ENCODE measurements around the gene S100B. TPM values are rescaled to one million over a fixed set of nuclear protein-coding genes. Genes with fewer than 3 reads are reported as not detected.
A peak's percentile ranks its signal among the peaks of the same experiment; 100 is the strongest.
"Not testable (repeated sequence)": the region's sequence is repeated elsewhere in the genome, so short reads cannot be mapped to it uniquely, and the experiment has no call there.

S100B gene
- total RNA-seq, 1 donor from 2014 or later = not detected

GRCh38 chr21:46635324-46636180, 30.7 kb upstream of the S100B start, which contains the start of gene PRMT2:
TSS of gene PRMT2 (plus strand) at chr21:46635674. CDS start at chr21:46636952, 1,278 bp downstream.
- peak within 1 kb of the TSS; percentile 93 for H3K27ac Mint-ChIP-seq (ENCODE audit: unreplicated experiment)
- peaks cover 2% of the 10 kb centered on the region for H3K27me3 Mint-ChIP-seq (ENCODE audit: unreplicated experiment)

GRCh38 chr21:46634966-46635323, 30.1 kb upstream of the S100B start:
- H3K4me3 Mint-ChIP-seq (ENCODE audit: unreplicated experiment) = peak overlapping the region; percentile 92
- peaks cover 18% of the 10 kb centered on the region for H3K4me1 Mint-ChIP-seq (ENCODE audit: low read depth, unreplicated experiment)
- H3K9me3 Mint-ChIP-seq (ENCODE audit: unreplicated experiment) = peaks cover 9% of the 10 kb centered on the region
- peaks cover 4% of the 10 kb centered on the region for H3K36me3 Mint-ChIP-seq (ENCODE audit: unreplicated experiment)
- no peak for TF ChIP-seq CTCF (IDR thresholded peaks at IDR 0.05; ENCODE audit: partially characterized antibody, unreplicated experiment)
- peak overlapping the region; percentile 93 for H3K27ac Mint-ChIP-seq (ENCODE audit: unreplicated experiment)
- peaks cover 2% of the 10 kb centered on the region for H3K27me3 Mint-ChIP-seq (ENCODE audit: unreplicated experiment)
- no peak for DNase-seq

More at GRCh38 chr21:46635324-46636180, 30.7 kb upstream of the S100B start, which contains the start of gene PRMT2:
- DNase-seq = peak; percentile 99
- peaks cover 9% of the 10 kb centered on the region for H3K9me3 Mint-ChIP-seq (ENCODE audit: unreplicated experiment)
- H3K36me3 Mint-ChIP-seq (ENCODE audit: unreplicated experiment) = peaks cover 4% of the 10 kb centered on the region
- H3K4me3 Mint-ChIP-seq (ENCODE audit: unreplicated experiment) = peak within 1 kb of the TSS; percentile 92
- TF ChIP-seq CTCF (IDR thresholded peaks at IDR 0.05; ENCODE audit: partially characterized antibody, unreplicated experiment) = no peak
- peaks cover 18% of the 10 kb centered on the region for H3K4me1 Mint-ChIP-seq (ENCODE audit: low read depth, unreplicated experiment)

GRCh38 chr21:46634427-46634826, 29.5 kb upstream of the S100B start:
- H3K27me3 Mint-ChIP-seq (ENCODE audit: unreplicated experiment) = peaks cover 2% of the 10 kb centered on the region
- H3K27ac Mint-ChIP-seq (ENCODE audit: unreplicated experiment) = peak overlapping the region; percentile 93
- no peak for TF ChIP-seq CTCF (IDR thresholded peaks at IDR 0.05; ENCODE audit: partially characterized antibody, unreplicated experiment)
- peaks cover 9% of the 10 kb centered on the region for H3K9me3 Mint-ChIP-seq (ENCODE audit: unreplicated experiment)
- H3K4me3 Mint-ChIP-seq (ENCODE audit: unreplicated experiment) = peak overlapping the region; percentile 92
- peaks cover 4% of the 10 kb centered on the region for H3K36me3 Mint-ChIP-seq (ENCODE audit: unreplicated experiment)
- DNase-seq = no peak
- peaks cover 15% of the 10 kb centered on the region for H3K4me1 Mint-ChIP-seq (ENCODE audit: low read depth, unreplicated experiment)

GRCh38 chr21:46633566-46633965, 28.7 kb upstream of the S100B start:
- TF ChIP-seq CTCF (IDR thresholded peaks at IDR 0.05; ENCODE audit: partially characterized antibody, unreplicated experiment) = no peak
- no peak overlapping the region for H3K4me3 Mint-ChIP-seq (ENCODE audit: unreplicated experiment)
- no peak for DNase-seq
- H3K27me3 Mint-ChIP-seq (ENCODE audit: unreplicated experiment) = peaks cover 2% of the 10 kb centered on the region
- H3K36me3 Mint-ChIP-seq (ENCODE audit: unreplicated experiment) = peaks cover 4% of the 10 kb centered on the region
- peaks cover 15% of the 10 kb centered on the region for H3K4me1 Mint-ChIP-seq (ENCODE audit: low read depth, unreplicated experiment)
- no peak overlapping the region for H3K27ac Mint-ChIP-seq (ENCODE audit: unreplicated experiment)
- peaks cover 9% of the 10 kb centered on the region for H3K9me3 Mint-ChIP-seq (ENCODE audit: unreplicated experiment)

GRCh38 chr21:46630915-46631314, 26.0 kb upstream of the S100B start:
- H3K9me3 Mint-ChIP-seq (ENCODE audit: unreplicated experiment) = peaks cover 11% of the 10 kb centered on the region
- not testable (repeated sequence) for DNase-seq; H3K27me3 Mint-ChIP-seq (ENCODE audit: unreplicated experiment); H3K27ac Mint-ChIP-seq (ENCODE audit: unreplicated experiment); H3K4me1 Mint-ChIP-seq (ENCODE audit: low read depth, unreplicated experiment); H3K4me3 Mint-ChIP-seq (ENCODE audit: unreplicated experiment); H3K36me3 Mint-ChIP-seq (ENCODE audit: unreplicated experiment)

All from glutamatergic neuron (in vitro differentiated cells).